HG03439 (cell line): Measurements from ENCODE around the gene RASL10A.
"Not testable (repeated sequence)": the region's sequence is repeated elsewhere in the genome, so short reads cannot be mapped to it uniquely, and the experiment has no call there.

Experiments used
- ATAC-seq: cut with Tn5 transposase; IDR thresholded peaks from one replicate; pipeline ENCODE4 v1.9.1; 2021; ENCODE audit warnings: mild to moderate bottlenecking, moderate library complexity; ENCODE audit not compliant: unreplicated experiment

Gene RASL10A

GRCh38 chr22:29315286-29316140 lies at the start of gene RASL10A:
TSS of gene RASL10A (minus strand) at chr22:29315697. CDS start at chr22:29315246, 451 bp downstream.
- ATAC-seq, result no peak

GRCh38 chr22:29359469-29359868 lies 44.0 kb upstream of the RASL10A start:
- ATAC-seq, result no peak

GRCh38 chr22:29357193-29357890 lies 41.8 kb upstream of the RASL10A start:
- ATAC-seq, result not testable (repeated sequence)

- no peak for ATAC-seq
Measured at GRCh38 chr22:29353860-29354259, 38.4 kb upstream of the RASL10A start.

GRCh38 chr22:29353286-29353685 lies 37.8 kb upstream of the RASL10A start:
- ATAC-seq, result no peak

- no peak for ATAC-seq
Measured at GRCh38 chr22:29352778-29353177, 37.3 kb upstream of the RASL10A start.

GRCh38 chr22:29351891-29352290 lies 36.4 kb upstream of the RASL10A start:
- no peak for ATAC-seq

GRCh38 chr22:29351042-29351441 lies 35.5 kb upstream of the RASL10A start:
- no peak for ATAC-seq

- ATAC-seq, result no peak
Measured at GRCh38 chr22:29348956-29349355, 33.5 kb upstream of the RASL10A start.

GRCh38 chr22:29348041-29348440 lies 32.5 kb upstream of the RASL10A start:
- no peak for ATAC-seq

GRCh38 chr22:29346659-29347058 lies 31.2 kb upstream of the RASL10A start:
- ATAC-seq, result no peak

GRCh38 chr22:29345932-29346331 lies 30.4 kb upstream of the RASL10A start:
- ATAC-seq, result no peak

- not testable (repeated sequence) for ATAC-seq
Measured at GRCh38 chr22:29344889-29345288, 29.4 kb upstream of the RASL10A start.

GRCh38 chr22:29344137-29344536 lies 28.6 kb upstream of the RASL10A start:
- ATAC-seq, result no peak

GRCh38 chr22:29343313-29343805 lies 27.9 kb upstream of the RASL10A start:
- no peak for ATAC-seq

GRCh38 chr22:29342577-29343312 lies 27.2 kb upstream of the RASL10A start:
- ATAC-seq, result no peak

GRCh38 chr22:29342177-29342576 lies 26.7 kb upstream of the RASL10A start:
- no peak for ATAC-seq

GRCh38 chr22:29341849-29342127 lies 26.3 kb upstream of the RASL10A start:
- ATAC-seq, result no peak

GRCh38 chr22:29341056-29341848 lies 25.8 kb upstream of the RASL10A start:
- no peak for ATAC-seq

GRCh38 chr22:29340566-29340965 lies 25.1 kb upstream of the RASL10A start:
- ATAC-seq, result no peak
